Measurements from ENCODE around the gene C8G.

- TF ChIP-seq EZH2 (IDR thresholded peaks at IDR 0.05; ENCODE audit: insufficient read depth, low read length) = no peak
- TF ChIP-seq CTCF (IDR thresholded peaks at IDR 0.05; ENCODE audit: insufficient read depth, low read depth, low read length) = no peak
These were observed 42.7 kb upstream of the C8G start for GRCh38 chr9:136902259-136902821.
